GM12878 (cell line): ENCODE measurements around the gene ELOA. TPM values are rescaled to one million over a fixed set of nuclear protein-coding genes. Genes with fewer than 3 reads are reported as not detected.
A peak's percentile ranks its signal among the peaks of the same experiment; 100 is the strongest.

Source experiments
- BACH1 ChIP-seq: fragments of 450-650 bp; IDR thresholded peaks from 2 replicates; pipeline ENCODE4 v1.6.1; 2017; ENCODE audit warnings: mild to moderate bottlenecking, borderline replicate concordance
- ELK1 ChIP-seq: IDR thresholded peaks from 2 replicates; pipeline ENCODE4 v1.6.1; 2012; ENCODE audit warnings: low read depth, low read length, improper control_type of control experiment
- GABPA ChIP-seq: IDR thresholded peaks from 2 replicates; pipeline ENCODE4 v1.6.1; 2014; ENCODE audit warnings: antibody characterized with exemption, low read depth, mild to moderate bottlenecking, inconsistent platforms
- JUNB ChIP-seq: IDR thresholded peaks from 2 replicates; pipeline ENCODE4 v1.6.1; 2016; ENCODE audit warnings: antibody characterized with exemption, mild to moderate bottlenecking
- MLLT1 ChIP-seq: fragments of 450-650 bp; IDR thresholded peaks from 2 replicates; pipeline ENCODE4 v1.6.1; 2016; ENCODE audit warnings: mild to moderate bottlenecking
- MTA2 ChIP-seq: fragments of 450-650 bp; IDR thresholded peaks from 2 replicates; pipeline ENCODE4 v1.6.1; 2016; ENCODE audit warnings: low read depth, mild to moderate bottlenecking, moderate library complexity
- NR2C2 ChIP-seq: IDR thresholded peaks from 2 replicates; pipeline ENCODE4 v1.6.1; 2011; ENCODE audit warnings: borderline replicate concordance, low read depth; ENCODE audit not compliant: control insufficient read depth, insufficient read length
- RCOR1 ChIP-seq: conservative IDR thresholded peaks from 2 replicates; pipeline ENCODE4 v1.6.1; 2012; ENCODE audit warnings: low read depth, low read length, improper control_type of control experiment
- RUNX3 ChIP-seq: IDR thresholded peaks from 2 replicates; pipeline ENCODE4 v1.6.1; 2012; ENCODE audit warnings: low read length, inconsistent platforms
- SIX5 ChIP-seq: IDR thresholded peaks from 2 replicates; pipeline ENCODE4 v1.6.1; 2011; ENCODE audit warnings: mild to moderate bottlenecking, low read depth, low read length, moderate library complexity; ENCODE audit not compliant: severe bottlenecking
- SRF ChIP-seq, 2 experiments: IDR thresholded peaks; 2 replicates each; pipeline ENCODE4 v1.6.1; 2011; ENCODE audit warnings: low read depth in 2 of 2, low read length in 2 of 2, mild to moderate bottlenecking in 1 of 2, moderate library complexity in 1 of 2
- WRNIP1 ChIP-seq: IDR thresholded peaks from 2 replicates; pipeline ENCODE4 v1.6.1; 2011; ENCODE audit warnings: low read depth, low read length, improper control_type of control experiment, borderline replicate concordance
- YBX1 ChIP-seq: fragments of 450-650 bp; IDR thresholded peaks from 2 replicates; pipeline ENCODE4 v1.6.1; 2016; ENCODE audit warnings: antibody characterized with exemption
- ZBED1 ChIP-seq: IDR thresholded peaks from 2 replicates; pipeline ENCODE4 v1.6.1; 2016; ENCODE audit warnings: borderline replicate concordance
- ZBTB4 ChIP-seq: fragments of 450-650 bp; formaldehyde crosslinking; IDR thresholded peaks from 2 replicates; pipeline ENCODE4 v1.4.0; 2022; ENCODE audit warnings: mild to moderate bottlenecking, moderate library complexity
- ZSCAN29 ChIP-seq: fragments of 450-650 bp; IDR thresholded peaks from 2 replicates; pipeline ENCODE4 v1.6.1; 2017; ENCODE audit warnings: mild to moderate bottlenecking, moderate library complexity
- polyA plus RNA-seq, 11 experiments: library from polyadenylated mRNA; depleted of rRNA in 4 of 11; unstranded in 6 of 11; stranded (reverse) in 5 of 11; fragments of >200 nt; fragmentation: Nextera tagmentation in 4 of 11; fragmentation: Illumina TruSeq in 1 of 11; extraction: Ambion mirVana in 4 of 11; extraction: Trizol in 1 of 11; gene quantifications; 1 replicate in 1 of 11; 2 replicates in 10 of 11; pipeline versions ENCODE4 v1.2.1 to v1.2.3, GENCODE V29; 2011 to 2016; ENCODE audit warnings: inconsistent platforms in 2 of 11, missing spikeins in 2 of 11, low read depth in 1 of 11
- total RNA-seq, 4 experiments: library from RNA; depleted of rRNA in 3 of 4; stranded (reverse); fragments of >200 nt in 3 of 4; fragmentation: Illumina TruSeq in 1 of 4; extraction: Trizol in 1 of 4; gene quantifications; 2 replicates each; pipeline versions ENCODE4 v1.2.1 to v1.2.3, GENCODE V29; 2013 to 2021

The ELOA gene
- total and polyA plus RNA-seq, 10 of the 15 experiments (the other 5 are each of a cell fraction or from before 2014, with no cell fraction given), result 20.1 to 63.6 (median 39.8) TPM

- no peak for TF ChIP-seq JUNB
- no peak for TF ChIP-seq WRNIP1
- TF ChIP-seq NR2C2, result no peak
- TF ChIP-seq SRF (IDR thresholded peaks at IDR 0.05; ENCODE audit: low read depth in 2 of 2, low read length in 2 of 2), result no peak
- TF ChIP-seq YBX1, result no peak
- TF ChIP-seq ZBED1, result no peak
- TF ChIP-seq MLLT1, result no peak
- no peak for TF ChIP-seq GABPA
- TF ChIP-seq MTA2, result no peak
- no peak for TF ChIP-seq ELK1
- no peak for TF ChIP-seq ZSCAN29
- TF ChIP-seq BACH1, result peak; percentile 54; the same call in 1 of the 2 replicates
- TF ChIP-seq RCOR1, result no peak
- no peak for TF ChIP-seq SIX5
- peak; percentile 10; the same call in 1 of the 2 replicates for TF ChIP-seq RUNX3
- TF ChIP-seq ZBTB4 (CRISPR knock-in tag), result no peak
These were observed 66.5 kb downstream of the ELOA start (continued) for GRCh38 chr1:23809751-23810171.
